Fibroblast of villous mesenchyme (primary cell): ENCODE data around the gene DYNLT1. TPM values are rescaled to one million over a fixed set of nuclear protein-coding genes. Genes with fewer than 3 reads are reported as not detected.
"Not testable (repeated sequence)": the region's sequence is repeated elsewhere in the genome, so short reads cannot be mapped to it uniquely, and the experiment has no call there.

ENCODE experiments used
- DNase-seq: peaks from one replicate; pipeline ENCODE4 v3.0.0-alpha.2; 2010; ENCODE audit warnings: low read depth
- H3K4me3 ChIP-seq: 2 replicates; pipeline ENCODE4 v1.5.1; 2011; ENCODE audit warnings: low read depth, mild to moderate bottlenecking, low read length
- total RNA-seq: library from RNA; depleted of rRNA; stranded (reverse); fragments of >200 nt; gene quantifications from 2 replicates; pipeline ENCODE4 v1.2.3, GENCODE V29; 2012
- TF ChIP-seq, protein P1 (sequence below): IDR thresholded peaks from 2 replicates; pipeline ENCODE4 v1.5.1; 2012; ENCODE audit warnings: low read depth, mild to moderate bottlenecking, low read length; ENCODE audit not compliant: insufficient read depth

DYNLT1 gene
- total RNA-seq, 1 donor: 114 TPM

DNA sequence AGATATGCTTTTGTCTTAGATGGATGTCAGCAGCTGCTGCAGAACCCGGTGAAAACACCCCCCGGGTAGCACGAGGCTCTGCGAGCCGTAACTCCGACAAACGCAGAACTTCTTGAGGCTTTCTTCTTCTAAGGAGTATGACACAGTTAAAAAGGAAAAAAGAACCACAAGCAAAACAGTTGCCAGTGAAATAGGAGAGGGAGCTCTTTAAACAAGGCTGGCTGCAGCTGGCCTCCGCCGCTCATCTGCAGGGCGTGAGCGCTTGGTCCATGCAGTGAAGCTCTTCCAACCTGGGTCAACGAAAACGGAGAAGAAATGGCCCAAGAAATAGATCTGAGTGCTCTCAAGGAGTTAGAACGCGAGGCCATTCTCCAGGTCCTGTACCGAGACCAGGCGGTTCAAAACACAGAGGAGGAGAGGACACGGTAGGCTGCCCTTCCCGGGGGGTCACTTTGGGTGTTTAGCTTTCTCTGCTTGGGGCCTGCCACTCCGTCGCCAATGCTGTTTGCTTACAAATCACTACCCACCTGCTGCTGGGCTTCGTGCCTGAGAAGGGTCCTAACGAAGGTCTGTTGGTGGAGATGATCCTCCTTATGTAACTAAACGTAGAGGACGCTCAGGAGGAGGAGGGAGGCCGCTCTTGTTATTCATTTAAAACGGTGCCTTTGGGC, 18.5 kb upstream of the DYNLT1 start:
- TF ChIP-seq, protein P1, sequence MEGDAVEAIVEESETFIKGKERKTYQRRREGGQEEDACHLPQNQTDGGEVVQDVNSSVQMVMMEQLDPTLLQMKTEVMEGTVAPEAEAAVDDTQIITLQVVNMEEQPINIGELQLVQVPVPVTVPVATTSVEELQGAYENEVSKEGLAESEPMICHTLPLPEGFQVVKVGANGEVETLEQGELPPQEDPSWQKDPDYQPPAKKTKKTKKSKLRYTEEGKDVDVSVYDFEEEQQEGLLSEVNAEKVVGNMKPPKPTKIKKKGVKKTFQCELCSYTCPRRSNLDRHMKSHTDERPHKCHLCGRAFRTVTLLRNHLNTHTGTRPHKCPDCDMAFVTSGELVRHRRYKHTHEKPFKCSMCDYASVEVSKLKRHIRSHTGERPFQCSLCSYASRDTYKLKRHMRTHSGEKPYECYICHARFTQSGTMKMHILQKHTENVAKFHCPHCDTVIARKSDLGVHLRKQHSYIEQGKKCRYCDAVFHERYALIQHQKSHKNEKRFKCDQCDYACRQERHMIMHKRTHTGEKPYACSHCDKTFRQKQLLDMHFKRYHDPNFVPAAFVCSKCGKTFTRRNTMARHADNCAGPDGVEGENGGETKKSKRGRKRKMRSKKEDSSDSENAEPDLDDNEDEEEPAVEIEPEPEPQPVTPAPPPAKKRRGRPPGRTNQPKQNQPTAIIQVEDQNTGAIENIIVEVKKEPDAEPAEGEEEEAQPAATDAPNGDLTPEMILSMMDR: no peak
- DNase-seq: peak; percentile 72
- H3K4me3 ChIP-seq: no peak overlapping the region

DNA sequence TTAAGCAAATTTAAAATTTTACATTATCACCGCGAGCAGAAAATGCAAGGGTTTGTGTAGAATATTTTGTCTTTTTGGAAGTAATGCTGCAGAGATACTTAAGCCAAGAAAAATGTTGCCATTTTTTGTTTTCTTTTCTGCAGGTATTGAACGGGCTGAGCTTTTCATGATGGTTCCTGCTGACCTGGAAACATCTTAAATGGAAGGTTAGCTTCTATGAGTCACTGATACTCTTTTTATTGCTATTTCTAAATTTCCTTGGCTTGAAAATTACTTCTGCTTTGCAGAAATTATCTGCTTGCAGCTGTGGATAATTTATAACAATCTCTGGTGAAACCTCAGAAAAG, 18.0 kb upstream of the DYNLT1 start:
- H3K4me3 ChIP-seq: no peak overlapping the region
- TF ChIP-seq, protein P1: no peak
- no peak for DNase-seq

DNA sequence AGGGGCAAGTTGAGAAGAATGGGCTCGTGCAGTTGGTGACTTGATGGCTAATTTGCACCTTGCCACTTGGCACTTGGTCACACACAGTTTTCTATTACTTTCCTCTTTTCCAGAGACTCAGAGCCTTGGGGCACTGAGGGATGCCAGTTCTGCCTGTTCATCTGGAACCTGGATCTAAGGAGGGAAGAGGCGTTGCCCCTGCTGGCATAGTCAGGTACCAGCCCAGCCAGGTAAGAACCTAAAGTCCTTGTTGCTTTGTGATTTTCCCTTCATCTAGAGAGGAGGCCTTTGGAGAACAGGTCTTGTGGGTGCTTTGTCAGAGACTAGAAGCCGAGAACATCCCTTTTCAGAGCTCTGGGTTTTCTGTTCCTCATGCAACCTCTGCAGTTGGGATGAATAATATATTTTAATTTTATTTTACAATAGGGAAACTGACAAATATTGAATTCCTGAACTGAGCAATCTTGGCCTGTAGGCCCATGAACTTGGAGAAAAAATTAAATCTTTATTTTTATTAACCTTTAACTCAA, 16.7 kb upstream of the DYNLT1 start:
- TF ChIP-seq, protein P1: no peak
- no peak overlapping the region for H3K4me3 ChIP-seq
- DNase-seq: no peak

DNA sequence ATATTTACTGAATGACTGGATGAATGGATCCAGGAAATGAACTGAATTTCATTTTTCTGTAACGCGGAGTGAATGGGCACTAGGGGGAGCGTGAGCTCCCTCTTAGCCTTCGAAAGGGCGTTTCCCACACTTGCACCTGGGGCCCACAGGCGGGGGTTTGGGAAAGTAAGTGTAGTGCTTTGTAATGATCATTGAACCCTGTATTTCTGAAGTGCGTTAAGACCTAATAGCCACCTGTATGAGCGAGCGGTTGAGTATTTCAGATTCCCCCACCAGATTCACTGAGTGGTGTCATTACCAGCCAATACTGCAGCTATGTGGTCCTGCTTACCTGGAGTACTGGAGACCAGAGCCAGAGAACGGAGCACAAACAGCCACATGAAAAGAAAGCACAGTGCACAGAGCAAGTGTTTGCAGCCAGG, 15.8 kb upstream of the DYNLT1 start:
- no peak for DNase-seq
- H3K4me3 ChIP-seq: no peak overlapping the region
- TF ChIP-seq, protein P1: peak; percentile 70

DNA sequence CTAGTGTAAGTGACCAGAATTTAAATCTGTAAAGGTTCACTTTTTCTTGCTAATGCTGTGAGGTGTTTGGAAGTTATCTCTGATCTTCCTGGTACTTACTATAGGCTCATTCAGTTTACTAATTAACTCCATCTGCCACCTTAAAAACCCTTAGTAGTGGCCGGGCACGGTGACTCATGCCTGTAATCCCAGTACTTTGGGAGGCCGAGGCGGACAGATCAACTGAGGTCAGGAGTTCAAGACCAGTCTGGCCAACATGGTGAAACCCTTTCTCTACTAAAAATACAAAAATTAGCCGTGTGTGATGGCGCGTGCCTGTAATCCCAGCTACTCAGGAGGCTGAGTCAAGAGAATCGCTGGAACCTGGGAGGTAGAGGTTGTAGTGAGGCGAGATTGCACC, 12.4 kb upstream of the DYNLT1 start:
- H3K4me3 ChIP-seq: not testable (repeated sequence)
- peak; percentile 79 for DNase-seq

DNA sequence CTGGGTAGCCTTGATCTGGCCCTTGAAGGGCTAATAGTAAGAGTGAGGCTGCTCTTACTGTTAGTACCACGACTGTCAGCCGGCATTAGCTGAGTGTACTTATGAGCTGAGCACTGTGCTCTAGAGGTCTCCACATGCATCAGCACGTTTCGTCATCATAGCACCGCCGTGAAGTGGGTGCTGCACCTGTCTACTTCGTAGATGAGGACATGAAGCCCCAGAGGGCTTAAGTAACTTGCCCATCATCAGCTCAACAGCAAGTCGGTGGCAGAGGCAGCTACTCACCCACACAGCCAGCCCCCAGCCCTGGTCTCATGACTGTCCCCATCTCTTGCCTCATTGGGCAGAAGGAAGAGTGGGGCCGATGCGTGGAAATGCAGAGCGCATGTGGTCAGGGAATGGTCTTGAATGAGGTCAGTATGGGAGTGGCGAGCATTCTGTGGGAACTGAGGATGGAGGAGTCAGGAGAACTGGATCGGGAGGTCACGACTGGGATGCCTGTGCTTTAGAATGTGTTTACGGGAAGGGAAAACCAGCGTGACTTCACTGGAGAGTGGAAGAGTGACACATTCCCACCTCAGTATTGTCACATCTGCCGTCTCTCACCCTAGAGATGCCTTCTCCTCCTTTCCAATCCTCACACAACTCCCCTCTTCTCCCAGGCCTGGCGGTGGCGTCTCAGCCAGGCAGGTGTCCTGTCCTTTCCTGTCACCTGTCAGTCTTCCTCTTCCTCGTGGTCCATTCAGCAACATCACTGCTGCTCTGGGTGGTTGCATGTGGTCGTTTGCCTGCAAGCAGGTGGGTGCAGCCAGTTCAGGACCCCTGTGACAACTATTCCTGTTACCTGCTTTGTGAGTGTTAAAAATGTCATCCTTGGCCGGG, 11.3 kb upstream of the DYNLT1 start:
- no peak for DNase-seq
- TF ChIP-seq, protein P1: no peak
- H3K4me3 ChIP-seq: no peak overlapping the region

DNA sequence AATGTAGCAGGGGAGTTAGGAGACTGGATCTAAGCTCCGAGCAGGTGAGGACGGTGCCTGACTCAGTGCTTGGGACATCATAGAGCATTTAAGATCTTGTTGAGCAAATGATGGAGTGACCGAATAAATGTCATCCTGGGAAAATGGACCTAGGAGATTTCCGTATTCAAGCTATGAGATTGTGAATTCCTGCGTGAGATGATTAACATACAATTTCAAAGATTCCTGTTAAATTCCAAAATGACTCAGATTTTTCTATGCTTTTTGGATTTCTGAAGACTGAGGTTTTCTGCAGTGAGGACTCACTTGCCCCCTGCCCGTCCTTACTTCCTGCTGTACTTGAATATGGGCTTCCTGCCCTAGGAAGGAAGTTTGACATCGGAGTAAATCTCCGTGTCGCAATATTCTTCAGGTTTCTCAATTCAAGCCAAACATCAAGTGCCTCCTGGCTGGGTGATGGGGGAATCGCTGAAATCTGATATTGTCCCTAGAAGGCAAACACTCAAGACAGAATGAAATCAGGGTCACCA, 10.5 kb upstream of the DYNLT1 start:
- no peak overlapping the region for H3K4me3 ChIP-seq

More for the DNA sequence above, 10.5 kb upstream of the DYNLT1 start:
- TF ChIP-seq, protein P1: no peak
- DNase-seq: peak; percentile 71
